ENCODE measurements around the gene TMEM242.

Gene TMEM242

GRCh38 chr6:157259443-157259842 is 63.9 kb downstream of the TMEM242 start:
- H3K27me3 ChIP-seq (ENCODE audit: control insufficient read depth in 5 of 5, insufficient read depth in 4 of 5, low read length in 5 of 5), result no peaks in the 10 kb centered on the region

DNA sequence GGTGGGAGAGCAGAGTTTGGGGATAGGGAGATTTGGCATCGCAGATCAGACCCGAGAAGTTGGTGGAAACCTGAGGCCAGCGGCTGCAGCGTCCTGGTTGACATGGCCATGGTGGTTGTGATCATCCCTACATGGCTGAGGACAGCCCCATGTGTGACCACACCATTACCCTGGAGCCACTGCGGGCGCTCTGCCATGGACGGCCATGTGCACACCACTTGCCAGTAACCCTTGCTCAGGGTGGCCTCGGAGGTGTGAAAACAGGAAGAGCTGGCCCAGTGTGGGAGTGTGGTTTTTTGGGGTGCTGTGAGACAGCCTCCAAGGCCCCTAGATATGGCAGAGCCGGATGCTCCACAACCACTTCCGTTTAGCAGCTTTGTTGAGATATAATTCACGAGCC is 64.4 kb downstream of the TMEM242 start:
- Histone ChIP-seq H3K36me3 (ENCODE audit: control insufficient read depth in 5 of 5, insufficient read depth in 5 of 5, low read length in 5 of 5) (no peaks in the 10 kb centered on the region), H3K27me3 (ENCODE audit: control insufficient read depth in 5 of 5, insufficient read depth in 4 of 5, low read length in 5 of 5) (no peaks in the 10 kb centered on the region), H3K4me3 (ENCODE audit: low read depth in 1 of 5, low read length in 5 of 5) (no peak overlapping the region), H3K4me1 (ENCODE audit: control insufficient read depth in 5 of 5, insufficient read depth in 5 of 5, low read length in 5 of 5) (peaks cover 0 to 10% (median 5%) of the 10 kb centered on the region in 5 donors), H3K27ac (ENCODE audit: low read depth, low read length) (no peak overlapping the region), H3K9me3 (ENCODE audit: control insufficient read depth in 5 of 5, low read length in 5 of 5) (no peaks in the 10 kb centered on the region), H3K9ac (ENCODE audit: low read length in 5 of 5) (no peak overlapping the region)

More at GRCh38 chr6:157259443-157259842, 63.9 kb downstream of the TMEM242 start:
- Histone ChIP-seq H3K36me3 (ENCODE audit: control insufficient read depth in 5 of 5, insufficient read depth in 5 of 5, low read length in 5 of 5) (no peaks in the 10 kb centered on the region), H3K27ac (ENCODE audit: low read depth, low read length) (no peak overlapping the region), H3K4me1 (ENCODE audit: control insufficient read depth in 5 of 5, insufficient read depth in 5 of 5, low read length in 5 of 5) (peaks cover 0 to 11% (median 5%) of the 10 kb centered on the region in 5 donors), H3K9ac (ENCODE audit: low read length in 5 of 5) (no peak overlapping the region), H3K4me3 (ENCODE audit: low read depth in 1 of 5, low read length in 5 of 5) (no peak overlapping the region), H3K9me3 (ENCODE audit: control insufficient read depth in 5 of 5, low read length in 5 of 5) (no peaks in the 10 kb centered on the region)

- Histone ChIP-seq H3K9me3 (ENCODE audit: control insufficient read depth in 5 of 5, low read length in 5 of 5) (no peaks in the 10 kb centered on the region), H3K4me1 (ENCODE audit: control insufficient read depth in 5 of 5, insufficient read depth in 5 of 5, low read length in 5 of 5) (peaks cover 0 to 3% (median 0%) of the 10 kb centered on the region in 5 donors), H3K36me3 (ENCODE audit: control insufficient read depth in 5 of 5, insufficient read depth in 5 of 5, low read length in 5 of 5) (no peaks in the 10 kb centered on the region), H3K27ac (ENCODE audit: low read depth, low read length) (no peak overlapping the region), H3K27me3 (ENCODE audit: control insufficient read depth in 5 of 5, insufficient read depth in 4 of 5, low read length in 5 of 5) (peaks cover 0 to 2% (median 0%) of the 10 kb centered on the region in 5 donors), H3K9ac (ENCODE audit: low read length in 5 of 5) (no peak overlapping the region), H3K4me3 (ENCODE audit: low read depth in 1 of 5, low read length in 5 of 5) (no peak overlapping the region)
These were observed 68.2 kb downstream of the TMEM242 start for GRCh38 chr6:157255079-157255478.

- H3K27ac ChIP-seq (ENCODE audit: low read depth, low read length), result no peak overlapping the region
These were observed 68.8 kb downstream of the TMEM242 start for GRCh38 chr6:157254538-157254937.

GRCh38 chr6:157253699-157254098 is 69.6 kb downstream of the TMEM242 start:
- Histone ChIP-seq H3K4me3 (ENCODE audit: low read depth in 1 of 5, low read length in 5 of 5) (no peak overlapping the region), H3K36me3 (ENCODE audit: control insufficient read depth in 5 of 5, insufficient read depth in 5 of 5, low read length in 5 of 5) (no peaks in the 10 kb centered on the region), H3K27me3 (ENCODE audit: control insufficient read depth in 5 of 5, insufficient read depth in 4 of 5, low read length in 5 of 5) (peaks cover 0 to 2% (median 0%) of the 10 kb centered on the region in 5 donors), H3K9me3 (ENCODE audit: control insufficient read depth in 5 of 5, low read length in 5 of 5) (no peaks in the 10 kb centered on the region), H3K27ac (ENCODE audit: low read depth, low read length) (no peak overlapping the region), H3K4me1 (ENCODE audit: control insufficient read depth in 5 of 5, insufficient read depth in 5 of 5, low read length in 5 of 5) (peaks cover 0 to 3% (median 0%) of the 10 kb centered on the region in 5 donors), H3K9ac (ENCODE audit: low read length in 5 of 5) (no peak overlapping the region)

More at GRCh38 chr6:157254538-157254937, 68.8 kb downstream of the TMEM242 start:
- peaks cover 0 to 3% (median 0%) of the 10 kb centered on the region in 5 donors for H3K4me1 ChIP-seq (ENCODE audit: control insufficient read depth in 5 of 5, insufficient read depth in 5 of 5, low read length in 5 of 5)
- no peaks in the 10 kb centered on the region for H3K36me3 ChIP-seq (ENCODE audit: control insufficient read depth in 5 of 5, insufficient read depth in 5 of 5, low read length in 5 of 5)
- no peaks in the 10 kb centered on the region for H3K9me3 ChIP-seq (ENCODE audit: control insufficient read depth in 5 of 5, low read length in 5 of 5)
- peaks cover 0 to 2% (median 0%) of the 10 kb centered on the region in 5 donors for H3K27me3 ChIP-seq (ENCODE audit: control insufficient read depth in 5 of 5, insufficient read depth in 4 of 5, low read length in 5 of 5)
- no peak overlapping the region for H3K9ac ChIP-seq (ENCODE audit: low read length in 5 of 5)
- no peak overlapping the region for H3K4me3 ChIP-seq (ENCODE audit: low read depth in 1 of 5, low read length in 5 of 5)

- Histone ChIP-seq H3K9ac (ENCODE audit: low read length in 5 of 5) (no peak overlapping the region), H3K27me3 (ENCODE audit: control insufficient read depth in 5 of 5, insufficient read depth in 4 of 5, low read length in 5 of 5) (peaks cover 0 to 2% (median 0%) of the 10 kb centered on the region in 5 donors), H3K4me3 (ENCODE audit: low read depth in 1 of 5, low read length in 5 of 5) (no peak overlapping the region), H3K9me3 (ENCODE audit: control insufficient read depth in 5 of 5, low read length in 5 of 5) (peaks cover 0 to 5% (median 1%) of the 10 kb centered on the region in 5 donors), H3K36me3 (ENCODE audit: control insufficient read depth in 5 of 5, insufficient read depth in 5 of 5, low read length in 5 of 5) (no peaks in the 10 kb centered on the region), H3K4me1 (ENCODE audit: control insufficient read depth in 5 of 5, insufficient read depth in 5 of 5, low read length in 5 of 5) (peaks cover 0 to 3% (median 0%) of the 10 kb centered on the region in 5 donors), H3K27ac (ENCODE audit: low read depth, low read length) (no peak overlapping the region)
These were observed 70.3 kb downstream of the TMEM242 start for GRCh38 chr6:157253017-157253416.

DNA sequence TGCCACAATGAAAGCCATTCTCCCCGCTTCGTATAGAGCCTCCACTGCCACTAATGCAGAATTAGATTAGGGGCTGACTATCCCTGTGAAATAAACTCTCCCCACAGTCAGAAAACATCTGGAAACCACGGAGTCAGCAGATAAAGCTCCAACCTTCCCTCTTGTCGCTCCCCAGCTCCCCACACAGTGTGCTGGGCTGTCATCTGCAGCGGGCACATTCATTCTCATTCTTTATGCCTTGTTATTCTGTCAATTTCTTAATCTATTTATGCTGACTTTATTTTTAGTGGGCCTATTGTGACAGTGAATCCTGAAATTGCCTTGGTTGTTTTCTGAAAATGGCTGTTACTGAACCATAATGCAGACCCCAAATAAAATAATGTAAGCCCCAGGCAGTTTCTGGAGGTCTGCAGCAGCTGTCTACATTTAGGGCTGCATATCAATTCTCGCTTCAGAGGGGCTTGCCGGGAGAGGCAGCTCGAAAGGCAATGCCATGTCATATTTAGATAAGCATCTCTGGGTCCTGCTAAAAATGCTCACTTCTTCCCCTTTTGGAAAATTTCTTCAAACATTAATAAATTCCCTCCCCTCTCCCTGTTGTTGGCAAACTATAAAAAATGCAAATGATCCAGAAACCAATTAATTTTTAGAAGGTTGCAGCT is 71.6 kb downstream of the TMEM242 start:
- H3K9me3 ChIP-seq (ENCODE audit: control insufficient read depth in 5 of 5, low read length in 5 of 5), result peaks cover 0 to 8% (median 3%) of the 10 kb centered on the region in 5 donors
- H3K36me3 ChIP-seq (ENCODE audit: control insufficient read depth in 5 of 5, insufficient read depth in 5 of 5, low read length in 5 of 5), result no peaks in the 10 kb centered on the region
- no peak overlapping the region for H3K27ac ChIP-seq (ENCODE audit: low read depth, low read length)
- peaks cover 0 to 3% (median 1%) of the 10 kb centered on the region in 5 donors for H3K4me1 ChIP-seq (ENCODE audit: control insufficient read depth in 5 of 5, insufficient read depth in 5 of 5, low read length in 5 of 5)
- H3K9ac ChIP-seq (ENCODE audit: low read length in 5 of 5), result no peak overlapping the region
- H3K27me3 ChIP-seq (ENCODE audit: control insufficient read depth in 5 of 5, insufficient read depth in 4 of 5, low read length in 5 of 5), result peaks cover 0 to 2% (median 0%) of the 10 kb centered on the region in 5 donors
- H3K4me3 ChIP-seq (ENCODE audit: low read depth in 1 of 5, low read length in 5 of 5), result no peak overlapping the region

DNA sequence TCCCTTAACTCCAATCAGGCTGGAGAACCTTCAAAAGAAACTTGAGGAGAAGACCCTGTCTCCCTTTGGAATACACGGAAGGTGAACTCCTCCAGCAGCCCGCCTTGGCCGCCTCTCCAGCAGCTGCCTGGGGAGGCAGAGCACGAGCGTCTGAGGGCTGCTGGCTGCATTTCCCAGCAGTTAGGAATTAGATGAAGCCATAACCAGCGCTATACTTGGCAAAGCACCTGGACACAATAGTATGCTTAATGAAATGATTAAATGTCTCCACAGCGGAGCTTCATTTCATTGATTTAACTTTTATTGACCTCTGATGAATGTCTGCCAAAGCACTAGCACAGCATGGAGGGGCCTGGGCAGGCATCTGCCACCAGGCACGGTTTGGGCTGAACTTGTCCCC is 73.5 kb downstream of the TMEM242 start:
- H3K36me3 ChIP-seq (ENCODE audit: control insufficient read depth in 5 of 5, insufficient read depth in 5 of 5, low read length in 5 of 5), result no peaks in the 10 kb centered on the region
- H3K9me3 ChIP-seq (ENCODE audit: control insufficient read depth in 5 of 5, low read length in 5 of 5), result peaks cover 0 to 8% (median 3%) of the 10 kb centered on the region in 5 donors
- no peak overlapping the region for H3K4me3 ChIP-seq (ENCODE audit: low read depth in 1 of 5, low read length in 5 of 5)
- no peak overlapping the region for H3K9ac ChIP-seq (ENCODE audit: low read length in 5 of 5)
- peaks cover 0 to 22% (median 19%) of the 10 kb centered on the region in 5 donors for H3K4me1 ChIP-seq (ENCODE audit: control insufficient read depth in 5 of 5, insufficient read depth in 5 of 5, low read length in 5 of 5)
- peaks cover 0 to 2% (median 0%) of the 10 kb centered on the region in 5 donors for H3K27me3 ChIP-seq (ENCODE audit: control insufficient read depth in 5 of 5, insufficient read depth in 4 of 5, low read length in 5 of 5)
- H3K27ac ChIP-seq (ENCODE audit: low read depth, low read length), result no peak overlapping the region

- no peak overlapping the region for H3K27ac ChIP-seq (ENCODE audit: low read depth, low read length)
- H3K4me3 ChIP-seq (ENCODE audit: low read depth in 1 of 5, low read length in 5 of 5), result no peak overlapping the region
These were observed 75.1 kb downstream of the TMEM242 start for GRCh38 chr6:157248264-157248663.

GRCh38 chr6:157246771-157247484 is 76.4 kb downstream of the TMEM242 start:
- Histone ChIP-seq H3K27ac (ENCODE audit: low read depth, low read length) (no peak overlapping the region), H3K36me3 (ENCODE audit: control insufficient read depth in 5 of 5, insufficient read depth in 5 of 5, low read length in 5 of 5) (no peaks in the 10 kb centered on the region), H3K9ac (ENCODE audit: low read length in 5 of 5) (no peak overlapping the region), H3K27me3 (ENCODE audit: control insufficient read depth in 5 of 5, insufficient read depth in 4 of 5, low read length in 5 of 5) (peaks cover 0 to under 1% (median 0%) of the 10 kb centered on the region in 5 donors), H3K9me3 (ENCODE audit: control insufficient read depth in 5 of 5, low read length in 5 of 5) (peaks cover 0 to 8% (median 3%) of the 10 kb centered on the region in 5 donors), H3K4me1 (ENCODE audit: control insufficient read depth in 5 of 5, insufficient read depth in 5 of 5, low read length in 5 of 5) (peaks cover 0 to 29% (median 25%) of the 10 kb centered on the region in 5 donors), H3K4me3 (ENCODE audit: low read depth in 1 of 5, low read length in 5 of 5) (no peak overlapping the region)

More at GRCh38 chr6:157248264-157248663, 75.1 kb downstream of the TMEM242 start:
- peaks cover 0 to 8% (median 3%) of the 10 kb centered on the region in 5 donors for H3K9me3 ChIP-seq (ENCODE audit: control insufficient read depth in 5 of 5, low read length in 5 of 5)
- H3K9ac ChIP-seq (ENCODE audit: low read length in 5 of 5), result no peak overlapping the region
- H3K36me3 ChIP-seq (ENCODE audit: control insufficient read depth in 5 of 5, insufficient read depth in 5 of 5, low read length in 5 of 5), result no peaks in the 10 kb centered on the region
- H3K27me3 ChIP-seq (ENCODE audit: control insufficient read depth in 5 of 5, insufficient read depth in 4 of 5, low read length in 5 of 5), result peaks cover 0 to 2% (median 0%) of the 10 kb centered on the region in 5 donors
- H3K4me1 ChIP-seq (ENCODE audit: control insufficient read depth in 5 of 5, insufficient read depth in 5 of 5, low read length in 5 of 5), result peaks cover 0 to 29% (median 25%) of the 10 kb centered on the region in 5 donors
